ENCODE data around the gene VAPB.

Gene VAPB

DNA sequence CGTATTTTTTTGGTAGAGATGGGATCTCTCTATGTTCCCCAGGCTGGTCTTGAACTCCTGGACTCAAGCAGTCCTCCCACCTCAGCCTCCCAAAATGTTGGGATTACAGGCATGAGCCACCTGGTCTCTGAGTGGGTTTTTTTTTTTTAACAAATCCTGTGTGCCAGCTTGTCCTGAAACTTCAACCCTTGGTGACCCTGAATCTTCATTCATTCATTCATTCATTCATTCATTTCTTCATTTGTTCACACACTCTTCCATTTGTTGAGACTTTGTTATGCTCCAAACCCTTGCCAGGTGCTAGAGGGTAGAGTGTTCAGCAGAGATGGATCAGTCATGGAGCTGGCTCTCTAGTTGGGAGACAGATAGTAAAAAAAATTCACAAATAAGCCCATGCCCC is 12.0 kb upstream of the VAPB start:
- FAIRE-seq (no peak), DNase-seq (ENCODE audit: extremely low spot score, insufficient read length, low read depth) (no peak)

DNA sequence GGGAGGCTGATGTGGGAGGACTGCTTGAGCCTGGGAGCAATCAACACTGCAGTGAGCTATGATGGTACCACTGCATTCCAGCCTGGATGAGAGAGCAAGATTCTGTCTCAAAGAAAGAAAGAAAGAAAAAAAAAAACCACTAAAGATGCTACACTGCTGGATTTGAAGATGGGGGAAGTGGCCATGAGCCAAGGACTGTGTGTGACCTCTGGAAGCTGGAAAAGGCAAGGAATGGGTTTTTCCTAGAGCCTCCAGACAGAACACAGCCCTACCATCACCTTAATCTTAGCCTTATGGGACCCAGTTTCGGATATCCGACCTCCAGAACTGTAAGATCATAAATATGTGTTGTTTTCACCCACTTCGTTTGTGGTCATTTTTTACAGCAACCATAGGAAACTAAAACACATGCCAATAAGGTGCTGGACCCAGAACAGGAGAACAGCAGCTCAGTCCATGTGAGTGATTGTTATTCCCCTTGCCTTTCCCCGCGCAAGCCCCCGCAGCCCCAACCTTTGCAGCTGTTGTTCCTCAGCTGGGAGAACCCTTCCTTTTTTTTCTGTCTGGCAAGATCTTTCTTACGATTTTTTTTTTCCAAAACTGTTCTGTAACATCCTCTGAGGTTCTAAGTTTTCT is 11.1 kb upstream of the VAPB start:
- DNase-seq (ENCODE audit: extremely low spot score, insufficient read length, low read depth), result no peak
- no peak for FAIRE-seq

DNA sequence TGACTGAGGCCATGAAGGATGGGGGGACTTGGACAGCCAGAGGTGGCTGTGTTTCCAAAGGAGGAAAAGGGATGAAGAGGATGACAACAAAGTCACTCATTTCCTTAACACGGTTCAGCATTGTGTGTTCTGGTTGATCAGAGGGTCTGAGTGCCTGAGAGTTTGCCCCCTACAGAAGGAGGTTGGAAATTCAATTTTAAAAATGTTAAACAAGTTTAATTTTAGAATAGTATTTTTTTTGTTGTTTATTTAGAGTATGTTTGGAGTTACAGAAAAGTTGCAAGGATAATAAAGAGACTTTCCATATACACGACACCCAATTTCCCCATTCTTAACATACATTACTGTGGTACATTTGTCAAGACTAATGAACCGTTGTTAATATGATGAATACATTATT is 10.3 kb upstream of the VAPB start:
- no peak for FAIRE-seq
- DNase-seq (ENCODE audit: extremely low spot score, insufficient read length, low read depth), result no peak

DNA sequence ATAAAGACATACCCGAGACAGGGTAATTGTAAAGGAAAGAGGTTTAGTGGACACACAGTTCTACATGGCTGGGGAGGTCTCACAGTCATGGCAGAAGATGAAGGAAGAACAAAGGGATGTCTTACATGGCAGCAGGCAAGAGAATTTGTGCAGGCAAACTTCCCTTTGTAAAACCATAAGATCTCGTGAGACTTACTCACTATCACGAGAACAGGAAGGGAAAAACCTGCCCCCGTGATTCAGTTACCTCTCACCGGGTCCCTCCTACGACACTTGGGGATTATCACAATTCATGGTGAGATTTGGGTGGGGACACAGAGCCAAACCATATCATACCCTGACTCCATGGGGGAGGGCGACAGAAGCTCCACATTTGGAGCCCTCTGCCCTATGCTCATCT is 7.4 kb upstream of the VAPB start:
- DNase-seq (ENCODE audit: extremely low spot score, insufficient read length, low read depth) (no peak), FAIRE-seq (no peak)

DNA sequence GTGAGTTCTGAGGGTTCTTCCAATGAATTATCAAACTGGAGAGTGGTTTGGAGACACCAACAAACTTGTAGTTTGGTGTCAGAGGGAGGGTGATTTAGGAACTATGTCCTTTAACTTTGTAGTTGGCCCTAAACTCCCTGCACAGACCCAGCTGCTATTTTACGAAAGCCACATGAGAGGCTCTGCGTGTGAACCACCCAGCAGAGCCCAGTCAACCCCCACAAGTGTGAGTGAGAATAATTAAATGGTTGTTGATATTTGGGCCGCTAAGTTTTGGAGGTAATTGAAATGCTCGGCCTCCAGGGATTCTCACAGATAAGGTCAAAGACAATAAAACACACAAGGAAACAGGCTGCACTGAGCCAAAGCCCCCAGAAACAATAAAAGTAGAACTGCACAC is 6.9 kb upstream of the VAPB start:
- FAIRE-seq (no peak), DNase-seq (ENCODE audit: extremely low spot score, insufficient read length, low read depth) (no peak)

DNA sequence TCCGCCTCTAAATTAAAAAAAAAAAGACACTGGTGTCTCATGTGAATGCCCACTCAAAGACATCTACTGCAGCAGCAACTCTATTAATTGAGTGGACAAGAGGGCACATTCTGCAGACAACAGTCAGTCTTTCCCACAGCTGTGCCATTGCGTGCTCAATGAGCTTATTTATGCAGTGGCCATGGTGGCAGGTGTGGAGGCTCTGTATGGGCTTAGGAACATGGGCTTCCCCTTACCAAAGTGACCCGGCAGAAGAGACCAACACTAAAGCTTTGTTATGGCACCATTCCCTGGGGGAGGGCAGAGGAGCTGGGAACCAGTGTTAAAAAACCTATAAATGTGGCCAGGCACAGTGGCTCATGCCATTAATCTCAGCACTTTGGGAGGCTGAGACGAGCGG is 4.2 kb upstream of the VAPB start:
- FAIRE-seq, result no peak

DNA sequence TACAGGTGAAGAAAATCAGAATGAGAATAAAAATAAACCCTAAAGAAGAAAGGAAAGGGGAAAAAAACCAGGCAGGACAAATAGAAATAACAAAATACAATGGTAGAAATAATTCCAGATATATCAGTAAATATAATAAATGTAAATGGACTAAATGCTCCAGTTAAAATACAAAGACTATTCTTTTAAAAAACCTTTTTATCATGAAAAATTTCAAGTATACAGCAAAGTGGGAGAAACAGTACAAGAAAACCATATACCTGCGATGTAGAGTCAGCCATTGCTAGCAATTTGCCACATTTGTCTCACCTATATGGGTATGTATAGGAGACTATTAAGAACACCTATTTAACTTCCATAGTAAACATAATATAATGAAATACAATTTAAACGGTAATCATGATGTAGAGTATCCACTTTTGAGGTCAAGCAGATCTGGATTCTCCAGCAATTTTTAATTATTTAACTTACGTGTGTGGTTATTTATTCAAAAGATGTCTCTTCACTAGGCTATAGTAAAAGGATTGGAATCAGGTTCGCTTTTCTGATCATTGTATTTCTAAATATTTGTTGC is 914 bp upstream of the VAPB start:
- FAIRE-seq, result no peak
- DNase-seq (ENCODE audit: extremely low spot score, insufficient read length, low read depth), result no peak

More for the DNA sequence above, 4.2 kb upstream of the VAPB start:
- DNase-seq (ENCODE audit: extremely low spot score, insufficient read length, low read depth), result no peak

DNA sequence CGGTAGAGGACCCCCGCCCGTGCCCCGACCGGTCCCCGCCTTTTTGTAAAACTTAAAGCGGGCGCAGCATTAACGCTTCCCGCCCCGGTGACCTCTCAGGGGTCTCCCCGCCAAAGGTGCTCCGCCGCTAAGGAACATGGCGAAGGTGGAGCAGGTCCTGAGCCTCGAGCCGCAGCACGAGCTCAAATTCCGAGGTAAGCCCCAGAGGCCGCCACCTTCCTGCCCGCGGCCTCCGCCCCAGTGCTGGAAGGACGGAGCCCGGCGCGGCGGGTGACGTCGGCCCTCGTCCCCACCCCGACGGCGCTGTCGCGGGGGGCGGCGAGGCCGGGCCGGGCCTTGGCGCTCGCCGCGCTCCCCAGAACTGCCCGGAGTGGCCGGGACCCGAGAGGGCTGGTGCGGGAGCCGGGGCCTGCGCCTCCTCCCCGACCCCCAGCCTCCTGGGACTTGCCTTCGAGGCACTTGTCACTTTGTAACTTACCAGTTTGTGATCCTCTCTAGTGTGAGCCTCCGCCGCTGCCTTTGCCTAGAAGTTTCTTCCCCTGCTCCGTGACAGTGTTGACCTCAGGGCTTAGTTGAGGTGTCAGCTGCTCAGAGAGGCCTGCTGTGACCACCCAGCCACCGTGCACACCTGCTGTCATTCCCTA is 417 bp downstream of the VAPB start:
- no peak for FAIRE-seq
- DNase-seq (ENCODE audit: extremely low spot score, insufficient read length, low read depth), result no peak

DNA sequence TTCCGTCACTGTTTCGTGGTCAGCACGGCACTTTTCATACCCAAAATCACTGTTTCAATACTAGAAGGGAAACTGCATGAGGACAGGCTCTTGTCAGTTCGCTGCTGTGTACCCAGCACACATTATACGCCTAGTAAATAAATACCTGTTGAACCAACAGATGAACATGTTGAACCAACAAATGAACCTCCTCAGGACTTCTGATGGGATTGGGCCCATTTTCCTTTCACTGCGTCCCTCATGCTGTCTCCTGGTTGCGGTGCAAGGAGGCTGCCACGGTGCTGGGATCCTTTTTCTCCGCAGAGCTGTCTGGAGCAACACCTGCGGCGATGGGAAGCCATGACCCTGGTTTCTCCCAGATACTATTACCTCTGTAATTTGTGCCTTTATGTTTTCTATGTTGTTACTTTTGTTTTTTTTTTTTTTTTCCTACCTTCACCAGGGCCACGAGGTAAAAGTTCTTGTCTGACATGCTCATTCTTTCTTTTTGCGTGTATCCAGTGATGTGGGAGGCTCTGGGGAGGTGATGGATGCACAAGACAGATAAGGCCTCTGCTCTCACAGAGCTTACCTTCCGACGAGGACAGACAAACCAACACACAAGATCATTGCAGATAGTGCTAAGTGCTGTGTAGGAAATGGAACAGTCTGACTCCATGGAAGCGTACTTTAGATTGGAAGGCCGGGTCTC is 1.1 kb downstream of the VAPB start:
- DNase-seq (ENCODE audit: extremely low spot score, insufficient read length, low read depth), result no peak
- no peak for FAIRE-seq

DNA sequence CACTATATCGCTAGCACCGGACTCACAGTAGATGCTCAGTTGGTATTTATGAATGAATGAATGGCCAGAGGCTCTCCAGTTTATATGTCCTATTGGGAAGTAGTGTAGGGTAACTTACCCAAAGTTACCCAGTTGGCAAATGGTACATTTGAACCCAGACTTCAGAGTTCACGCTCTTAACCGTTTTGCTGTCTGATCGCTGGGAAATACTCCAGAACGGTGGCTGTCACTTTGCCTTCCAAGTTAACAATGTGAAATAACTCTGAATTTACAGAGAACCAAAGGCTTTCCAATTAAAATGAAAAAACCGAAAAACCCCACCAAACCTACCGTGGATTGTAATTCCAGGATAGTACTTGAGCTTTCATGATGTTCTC is 1.6 kb downstream of the VAPB start:
- FAIRE-seq (no peak), DNase-seq (ENCODE audit: extremely low spot score, insufficient read length, low read depth) (no peak)

DNA sequence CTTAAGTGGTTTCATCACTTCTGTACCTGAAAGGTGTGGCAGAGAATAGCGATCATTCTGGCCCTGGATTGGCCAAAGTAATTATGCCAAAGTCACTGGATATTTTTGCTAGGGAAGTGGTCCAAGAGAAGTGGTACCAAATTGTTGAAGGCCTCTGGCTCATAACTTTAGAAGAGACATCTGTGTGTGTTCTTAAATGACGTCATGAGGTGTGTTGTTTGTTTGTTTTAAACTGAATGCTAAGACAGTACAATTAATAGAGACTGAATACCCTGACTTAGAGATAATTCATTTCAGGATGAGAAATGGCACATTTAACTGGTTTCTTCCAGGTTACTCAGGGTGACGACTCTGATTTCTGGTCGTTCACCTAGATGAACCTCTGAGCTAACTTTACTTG is 3.3 kb downstream of the VAPB start:
- DNase-seq (ENCODE audit: extremely low spot score, insufficient read length, low read depth) (no peak), FAIRE-seq (no peak)

DNA sequence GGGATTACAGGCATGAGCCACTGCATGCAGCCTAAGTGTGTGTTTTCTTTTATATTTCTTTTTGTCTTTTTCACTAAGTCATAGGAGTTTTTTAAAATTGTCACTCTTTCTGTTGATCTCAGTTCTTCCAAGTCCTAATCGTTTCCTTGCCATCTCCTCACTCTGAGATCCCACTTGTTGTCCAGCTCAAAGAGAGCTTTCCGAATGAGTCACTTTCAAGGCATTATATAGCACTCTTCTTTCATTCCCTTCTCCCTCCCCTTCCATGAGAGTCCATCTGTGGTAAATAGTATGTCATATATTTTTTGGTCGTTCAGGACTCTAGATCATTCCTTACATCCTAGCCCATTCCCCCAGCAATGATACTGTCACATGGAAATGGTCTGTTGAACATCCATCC is 4.3 kb downstream of the VAPB start:
- DNase-seq (ENCODE audit: extremely low spot score, insufficient read length, low read depth) (no peak), FAIRE-seq (no peak)

DNA sequence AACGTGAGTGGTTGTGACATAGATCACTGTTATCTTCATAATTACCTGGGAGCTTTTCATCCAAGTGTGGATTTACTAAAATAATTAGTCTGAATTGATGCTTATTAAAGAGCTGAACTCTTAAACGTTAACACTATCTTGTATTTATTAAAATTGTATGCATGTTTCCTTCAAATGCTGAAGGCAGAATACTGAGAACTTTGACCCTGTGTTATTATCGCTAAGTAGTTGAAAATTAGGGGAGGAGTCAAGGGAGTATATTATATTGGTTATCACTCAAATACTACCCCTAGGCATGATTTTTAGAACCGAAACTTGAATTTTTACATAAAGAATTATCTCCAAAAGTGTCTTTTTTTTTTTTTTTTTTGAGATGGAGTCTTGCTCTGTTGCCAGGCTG is 5.8 kb downstream of the VAPB start:
- FAIRE-seq, result no peak
- DNase-seq (ENCODE audit: extremely low spot score, insufficient read length, low read depth), result no peak

DNA sequence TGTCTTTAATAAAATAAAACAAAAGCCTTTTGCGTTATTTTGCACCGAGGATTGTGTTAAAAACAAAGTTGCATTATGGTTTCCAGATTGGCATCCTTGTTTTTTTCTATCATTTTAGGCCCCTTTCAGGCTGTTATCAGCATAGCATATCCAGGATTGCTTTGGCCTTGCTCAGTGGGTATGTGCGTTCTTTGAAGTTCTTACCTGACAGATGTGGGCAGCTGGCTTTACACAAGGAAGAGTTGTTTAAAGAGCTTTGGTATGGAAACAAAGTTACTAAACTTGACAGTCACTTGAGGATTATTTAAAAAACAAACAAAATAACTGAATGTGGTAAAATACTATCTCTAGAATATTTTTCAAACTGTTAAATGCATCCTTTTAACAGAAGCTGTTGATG is 6.6 kb downstream of the VAPB start:
- no peak for FAIRE-seq

DNA sequence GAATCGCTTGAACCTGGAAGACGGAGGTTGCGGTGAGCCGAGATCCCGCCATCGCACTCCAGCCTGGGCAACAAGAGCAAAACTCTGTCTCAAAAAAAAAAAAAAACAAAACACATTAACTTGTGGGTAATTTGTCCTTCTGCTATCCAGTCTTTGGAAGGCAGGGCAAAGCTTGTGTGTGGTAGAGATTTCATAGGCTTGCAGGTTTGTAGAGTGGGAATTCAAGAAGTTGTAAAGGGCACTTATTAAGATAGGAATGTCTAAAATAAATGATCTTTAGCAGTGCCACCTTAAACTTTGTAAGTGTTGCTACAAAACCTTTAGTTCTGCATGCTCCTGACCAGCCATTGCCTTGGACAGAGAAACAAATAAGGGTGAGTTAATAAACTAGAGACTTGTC is 8.4 kb downstream of the VAPB start:
- no peak for FAIRE-seq
- no peak for DNase-seq (ENCODE audit: extremely low spot score, insufficient read length, low read depth)

More for the DNA sequence above, 6.6 kb downstream of the VAPB start:
- DNase-seq (ENCODE audit: extremely low spot score, insufficient read length, low read depth), result no peak

DNA sequence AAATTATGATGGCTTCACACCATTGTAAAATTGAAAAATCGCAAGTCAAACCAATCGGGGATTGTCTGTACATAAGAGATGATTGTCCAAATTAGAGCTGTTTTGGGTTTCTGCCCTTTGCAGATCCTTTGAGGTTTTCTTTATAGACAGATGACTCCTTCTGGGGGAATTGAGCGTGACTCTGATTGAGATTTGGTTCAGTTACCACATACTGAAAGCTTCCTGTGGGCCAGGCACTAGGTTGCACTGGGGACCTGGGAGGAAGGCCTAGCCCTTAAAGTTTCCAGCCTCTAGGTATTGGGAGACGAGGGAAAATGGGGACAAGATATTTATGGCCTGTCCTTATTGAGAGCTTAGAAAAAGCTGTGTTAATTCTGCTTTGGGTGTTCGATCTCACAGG is 9.2 kb downstream of the VAPB start:
- no peak for FAIRE-seq
- DNase-seq (ENCODE audit: extremely low spot score, insufficient read length, low read depth), result no peak

DNA sequence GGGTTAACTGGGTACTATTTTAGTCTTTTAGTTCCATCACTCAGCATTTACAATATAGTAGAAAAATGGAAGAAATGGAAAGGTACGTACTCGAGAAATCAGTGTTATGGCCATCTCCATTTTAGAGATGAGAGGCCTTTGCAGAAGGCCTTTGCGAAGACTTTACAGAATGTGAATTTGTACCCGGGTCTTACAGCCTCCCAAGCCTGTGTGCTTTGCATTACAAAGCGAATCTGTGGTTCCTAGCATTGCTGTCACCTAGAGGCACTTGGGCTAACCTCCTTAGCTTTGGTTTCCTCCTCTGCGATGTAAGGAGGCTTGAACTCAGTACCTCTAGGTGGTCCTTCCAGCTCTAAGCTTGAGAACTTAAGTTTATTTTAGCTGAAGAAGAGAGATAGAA is 10.9 kb downstream of the VAPB start:
- FAIRE-seq (no peak), DNase-seq (ENCODE audit: extremely low spot score, insufficient read length, low read depth) (no peak)

DNA sequence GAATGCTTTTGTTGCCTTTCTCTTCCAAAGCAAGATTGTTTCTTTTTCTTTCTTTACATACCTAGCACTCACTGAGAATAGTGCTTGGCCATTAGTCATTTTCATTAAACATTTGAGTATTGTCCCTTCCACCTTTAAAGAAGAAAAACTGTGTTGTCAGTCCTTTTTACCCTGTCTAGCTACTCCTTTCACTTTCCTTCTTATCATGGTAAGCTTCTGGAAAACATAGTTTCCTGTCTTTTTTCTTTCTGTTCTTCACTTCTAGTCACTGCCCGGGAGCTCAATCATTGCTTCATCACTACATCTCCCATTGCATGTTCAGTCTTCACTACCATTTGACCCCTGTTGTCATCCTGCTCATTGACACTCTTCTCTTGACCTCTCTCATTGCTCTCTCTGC is 12.1 kb downstream of the VAPB start:
- peak; percentile 12 for FAIRE-seq
- no peak for DNase-seq (ENCODE audit: extremely low spot score, insufficient read length, low read depth)

DNA sequence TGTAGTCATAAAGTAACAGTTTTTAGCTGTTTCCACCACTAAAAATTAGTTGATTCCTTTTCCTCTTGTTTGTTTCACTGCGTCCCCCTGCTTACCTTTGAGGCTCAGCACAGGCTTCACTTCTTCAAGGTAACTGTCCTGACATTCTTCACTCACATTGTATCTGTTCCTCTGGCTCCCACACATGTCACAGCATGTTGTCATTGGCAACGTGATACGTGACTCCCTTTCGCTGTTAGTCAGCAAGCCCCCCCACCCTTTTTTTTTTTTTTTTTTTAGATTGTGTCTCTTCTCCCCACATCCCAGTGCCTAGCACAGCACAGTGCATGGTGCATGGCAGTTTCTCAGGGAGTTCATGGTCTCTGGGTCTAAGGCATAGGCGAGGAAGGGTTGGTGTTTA is 13.3 kb downstream of the VAPB start:
- FAIRE-seq (no peak), DNase-seq (ENCODE audit: extremely low spot score, insufficient read length, low read depth) (no peak)

DNA sequence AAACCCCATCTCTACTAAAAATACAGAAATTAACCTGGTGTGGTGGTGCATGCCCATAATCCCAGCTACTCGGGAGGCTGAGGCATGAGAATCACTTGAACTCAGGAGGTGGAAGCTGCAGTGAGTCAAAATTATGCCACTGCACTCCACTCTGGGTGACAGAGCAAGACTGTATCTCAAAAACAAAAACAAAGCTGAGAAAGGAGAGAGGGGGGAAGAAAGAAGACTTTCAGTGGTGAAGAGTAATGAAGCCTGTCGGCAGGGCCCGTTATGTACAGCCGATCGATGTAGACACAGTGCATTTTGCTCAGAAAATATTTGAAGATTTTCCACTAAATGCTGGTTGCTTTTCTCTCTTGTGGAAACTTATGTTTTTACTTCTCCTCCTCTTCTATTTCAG is 13.8 kb downstream of the VAPB start:
- FAIRE-seq (peak; percentile 39), DNase-seq (ENCODE audit: extremely low spot score, insufficient read length, low read depth) (no peak)

DNA sequence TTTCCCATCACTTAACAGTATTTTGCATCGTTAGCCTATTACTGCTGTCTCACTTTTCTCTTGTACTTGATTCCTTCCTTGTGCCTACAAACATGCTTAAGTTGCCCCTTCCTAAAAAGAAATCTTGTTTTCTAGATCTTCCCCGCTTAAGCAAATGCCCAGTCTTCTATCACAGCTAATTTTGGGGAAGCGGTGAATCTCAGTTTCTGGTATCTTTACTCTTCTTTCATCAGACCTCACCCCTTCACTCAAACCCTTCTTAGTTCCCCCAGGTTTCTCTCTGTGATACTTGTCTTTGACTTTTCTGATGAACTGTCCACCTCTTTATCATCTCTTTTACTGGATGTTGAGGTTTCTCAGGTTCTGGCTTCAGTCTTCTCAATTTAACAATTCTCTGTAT is 14.2 kb downstream of the VAPB start:
- FAIRE-seq, result no peak
- DNase-seq (ENCODE audit: extremely low spot score, insufficient read length, low read depth), result no peak

Measured in GM18507 (cell line).